ENCODE data around the gene CEMIP. TPM values are rescaled to one million over a fixed set of nuclear protein-coding genes. Genes with fewer than 3 reads are reported as not detected.

CEMIP gene
- total and polyA plus RNA-seq, 2 of the 13 experiments (the other 11 are each of a cell fraction or from before 2014, with no cell fraction given), result 4.3 to 28.5 TPM

GRCh38 chr15:80966431-80967197 is 187.4 kb downstream of the CEMIP start:
- ATAC-seq, result no peak
- no peaks in the 10 kb centered on the region for H3K9me3 ChIP-seq (ENCODE audit: low read length)
- in situ Hi-C loops (cut with HindIII; ENCODE audit: extremely low pct_ligation_motif_present, low pct_unique_long_range_greater_than_20kb), result loop anchor here (25.0 kb wide), 1 partner anchor 504 kb away; no protein-coding TSS in a partner anchor
- 94% methylated on average over 8 of the region's 8 CpGs for WGBS (ENCODE audit: low lambda C conversion rate)
- ChIA-PET POLR2A (interaction anchor here (1.5 kb wide), 1 partner anchor 12 kb away, joined by 3 read pairs; no protein-coding TSS in a partner anchor), CTCF (ENCODE audit: low intra/inter-chr PET ratio, low total read pairs) (no interaction called here)
- intact Hi-C loops (cut with micrococcal nuclease; ENCODE audit: unreplicated experiment), result no loop called here
- DNase-seq (ENCODE audit: low spot score), result no peak
- H2AFZ ChIP-seq (ENCODE audit: low read length), result no peak overlapping the region
- H3K4me3 ChIP-seq (replicated peaks in 1 of 3; ENCODE audit: insufficient read depth in 1 of 3, low read depth in 2 of 3, low read length in 3 of 3), result no peak overlapping the region
- no peaks in the 10 kb centered on the region for H3K27me3 ChIP-seq (ENCODE audit: control insufficient read depth in 1 of 2, insufficient read depth in 2 of 2, low read length in 2 of 2)
- H3K9ac ChIP-seq (ENCODE audit: insufficient read depth, low read depth, low read length), result no peak overlapping the region
- H3K36me3 ChIP-seq (replicated peaks in 1 of 2; ENCODE audit: control insufficient read depth in 1 of 2, insufficient read depth in 2 of 2, low read length in 2 of 2), result no peaks in the 10 kb centered on the region
- no peak overlapping the region for H3K4me2 ChIP-seq (ENCODE audit: low read depth, low read length)
- H3K27ac ChIP-seq (ENCODE audit: extremely low read length, insufficient read depth, low read length), result no peak overlapping the region
- FAIRE-seq, result no peak
- H4K20me1 ChIP-seq (ENCODE audit: insufficient read depth, low read length), result no peaks in the 10 kb centered on the region
- no TSS peak for BruUV-seq (replicated peaks)
- H3K79me2 ChIP-seq (ENCODE audit: insufficient read depth, low read length), result no peaks in the 10 kb centered on the region
- TF ChIP-seq ZNF205 (CRISPR knock-in tag; IDR thresholded peaks at IDR 0.05) (no peak), SRSF1 (optimal IDR thresholded peaks at IDR 0.05; ENCODE audit: low read depth, low read length) (no peak), ZNF883 (CRISPR knock-in tag; IDR thresholded peaks at IDR 0.05; ENCODE audit: not compliant biosample characterization) (no peak), ZNF589 (CRISPR knock-in tag; conservative IDR thresholded peaks at IDR 0.05) (no peak), ETV6 (CRISPR knock-in tag; conservative IDR thresholded peaks at IDR 0.05) (no peak), ZNF652 (CRISPR knock-in tag; IDR thresholded peaks at IDR 0.05; ENCODE audit: borderline replicate concordance, low read depth) (no peak), NAIF1 (CRISPR knock-in tag; IDR thresholded peaks at IDR 0.05; ENCODE audit: borderline replicate concordance) (no peak), NR1H2 (CRISPR knock-in tag; IDR thresholded peaks at IDR 0.05; ENCODE audit: borderline replicate concordance, low read depth) (no peak), CREM (IDR thresholded peaks at IDR 0.05) (no peak), CREM (CRISPR knock-in tag; IDR thresholded peaks at IDR 0.05) (no peak), NR0B2 (CRISPR knock-in tag; IDR thresholded peaks at IDR 0.05) (no peak), GLI4 (CRISPR knock-in tag; IDR thresholded peaks at IDR 0.05; ENCODE audit: borderline replicate concordance) (no peak), ZGPAT (CRISPR knock-in tag; IDR thresholded peaks at IDR 0.05) (no peak), DNMT3B (CRISPR knock-in tag; conservative IDR thresholded peaks at IDR 0.05) (no peak)
- H3K4me1 ChIP-seq (ENCODE audit: insufficient read depth, low read length), result peaks cover 5% of the 10 kb centered on the region; the same call in 1 of the 2 replicates
